ENCODE data around the gene RGS7.
A peak's percentile ranks its signal among the peaks of the same experiment; 100 is the strongest.
"Not testable (repeated sequence)": the region's sequence is repeated elsewhere in the genome, so short reads cannot be mapped to it uniquely, and the experiment has no call there.

RGS7 gene

GRCh38 chr1:241270016-241270415 is 87.0 kb downstream of the RGS7 start:
- no peak for DNase-seq

GRCh38 chr1:241269116-241269515 is 87.9 kb downstream of the RGS7 start:
- no peak for DNase-seq

GRCh38 chr1:241266121-241266520 is 90.9 kb downstream of the RGS7 start:
- no peak for DNase-seq

- DNase-seq: peak; percentile 44
Observed at GRCh38 chr1:241265428-241265827, 91.6 kb downstream of the RGS7 start.

GRCh38 chr1:241263346-241263745 is 93.7 kb downstream of the RGS7 start:
- DNase-seq: no peak

- DNase-seq: peak; percentile 92
Observed at GRCh38 chr1:241253471-241253870, 103.5 kb downstream of the RGS7 start.

GRCh38 chr1:241250465-241250864 is 106.5 kb downstream of the RGS7 start:
- DNase-seq: no peak

GRCh38 chr1:241240069-241240468 is 116.9 kb downstream of the RGS7 start:
- DNase-seq: no peak

- DNase-seq: no peak
Observed at GRCh38 chr1:241237873-241238272, 119.1 kb downstream of the RGS7 start.

- no peak for DNase-seq
Observed at GRCh38 chr1:241235256-241235897, 121.6 kb downstream of the RGS7 start.

GRCh38 chr1:241229711-241230110 is 127.3 kb downstream of the RGS7 start:
- DNase-seq: no peak

GRCh38 chr1:241229216-241229615 is 127.8 kb downstream of the RGS7 start:
- DNase-seq: peak; percentile 30

- no peak for DNase-seq
Observed at GRCh38 chr1:241228339-241228738, 128.7 kb downstream of the RGS7 start.

GRCh38 chr1:241225741-241226140 is 131.3 kb downstream of the RGS7 start:
- DNase-seq: no peak

- not testable (repeated sequence) for DNase-seq
Observed at GRCh38 chr1:241224189-241224588, 132.8 kb downstream of the RGS7 start.

GRCh38 chr1:241222813-241223212 is 134.2 kb downstream of the RGS7 start:
- DNase-seq: not testable (repeated sequence)

GRCh38 chr1:241221319-241221718 is 135.7 kb downstream of the RGS7 start:
- no peak for DNase-seq

- DNase-seq: not testable (repeated sequence)
Observed at GRCh38 chr1:241220913-241221312, 136.1 kb downstream of the RGS7 start.

GRCh38 chr1:241219449-241219848 is 137.6 kb downstream of the RGS7 start:
- DNase-seq: no peak

- DNase-seq: no peak
Observed at GRCh38 chr1:241217516-241217915, 139.5 kb downstream of the RGS7 start.

GRCh38 chr1:241215683-241216082 is 141.3 kb downstream of the RGS7 start:
- no peak for DNase-seq

- DNase-seq: peak; percentile 15
Observed at GRCh38 chr1:241215203-241215602, 141.8 kb downstream of the RGS7 start.

- DNase-seq: peak; percentile 53
Observed at GRCh38 chr1:241213139-241213538, 143.9 kb downstream of the RGS7 start.

GRCh38 chr1:241212628-241213027 is 144.4 kb downstream of the RGS7 start:
- DNase-seq: no peak

- no peak for DNase-seq
Observed at GRCh38 chr1:241208910-241209379, 148.1 kb downstream of the RGS7 start.

Data from EL (cell line).